ENCODE data around the gene TMEM184B.

DNA sequence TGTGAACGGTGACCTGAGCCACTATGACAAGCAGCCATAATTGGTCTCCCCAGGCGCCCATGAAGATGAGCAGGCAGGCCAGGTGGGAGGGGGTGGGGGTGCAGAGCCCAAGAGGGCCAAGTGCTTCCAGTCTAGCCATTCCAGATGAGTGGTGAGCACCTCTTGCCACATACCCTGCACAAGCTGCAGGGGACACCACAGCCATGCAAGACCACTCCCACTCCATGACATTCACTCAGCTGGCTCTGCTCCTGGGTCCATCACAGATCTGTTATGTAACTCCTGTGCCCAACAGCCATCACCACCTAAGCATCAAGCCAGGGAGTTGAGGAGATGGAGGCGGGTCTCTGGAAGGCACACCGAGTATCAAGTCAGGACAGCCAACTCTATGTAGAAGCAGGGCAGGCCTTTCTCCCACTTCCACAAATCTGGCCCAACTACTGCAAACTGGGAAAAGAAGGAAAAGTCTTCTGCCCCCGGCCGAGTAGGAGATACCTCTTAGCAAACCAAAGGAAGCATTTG, 8.4 kb downstream of the TMEM184B start:
- TF ChIP-seq, protein P1, sequence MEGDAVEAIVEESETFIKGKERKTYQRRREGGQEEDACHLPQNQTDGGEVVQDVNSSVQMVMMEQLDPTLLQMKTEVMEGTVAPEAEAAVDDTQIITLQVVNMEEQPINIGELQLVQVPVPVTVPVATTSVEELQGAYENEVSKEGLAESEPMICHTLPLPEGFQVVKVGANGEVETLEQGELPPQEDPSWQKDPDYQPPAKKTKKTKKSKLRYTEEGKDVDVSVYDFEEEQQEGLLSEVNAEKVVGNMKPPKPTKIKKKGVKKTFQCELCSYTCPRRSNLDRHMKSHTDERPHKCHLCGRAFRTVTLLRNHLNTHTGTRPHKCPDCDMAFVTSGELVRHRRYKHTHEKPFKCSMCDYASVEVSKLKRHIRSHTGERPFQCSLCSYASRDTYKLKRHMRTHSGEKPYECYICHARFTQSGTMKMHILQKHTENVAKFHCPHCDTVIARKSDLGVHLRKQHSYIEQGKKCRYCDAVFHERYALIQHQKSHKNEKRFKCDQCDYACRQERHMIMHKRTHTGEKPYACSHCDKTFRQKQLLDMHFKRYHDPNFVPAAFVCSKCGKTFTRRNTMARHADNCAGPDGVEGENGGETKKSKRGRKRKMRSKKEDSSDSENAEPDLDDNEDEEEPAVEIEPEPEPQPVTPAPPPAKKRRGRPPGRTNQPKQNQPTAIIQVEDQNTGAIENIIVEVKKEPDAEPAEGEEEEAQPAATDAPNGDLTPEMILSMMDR (IDR thresholded peaks at IDR 0.05): no peak
- no peak for TF ChIP-seq POLR2A (IDR thresholded peaks at IDR 0.05)
